WTC11 (cell line): ENCODE data around the gene U2AF1L4. TPM values are rescaled to one million over a fixed set of nuclear protein-coding genes. Genes with fewer than 3 reads are reported as not detected.

Experiments
- ATAC-seq: fragments of 200-7000 bp; cut with Tn5 transposase; 2 replicates; pipeline ENCODE4 v1.10.0; 2021; ENCODE audit warnings: mild to moderate bottlenecking, moderate library complexity
- CTCF ChIA-PET: fragments of 300-600 bp; sonication (Branson Sonifier 250); formaldehyde crosslinking; loops from one replicate; lab custom pipeline; 2021; ENCODE audit warnings: antibody characterized with exemption; lab: Charles Lee
- POLR2A ChIA-PET: fragments of 350-600 bp; sonication (Branson Sonifier 250); formaldehyde crosslinking; loops from one replicate; lab custom pipeline; 2021; ENCODE audit warnings: antibody characterized with exemption; lab: Charles Lee
- DNase-seq: peaks from one replicate; pipeline ENCODE4 v3.0.0; 2021; ENCODE audit warnings: low spot score
- H3K27ac Mint-ChIP-seq: 2 replicates; pipeline ENCODE4 v1.8.0; 2021; ENCODE audit warnings: mixed read lengths
- H3K27me3 Mint-ChIP-seq: 2 replicates; pipeline ENCODE4 v1.8.0; 2021; ENCODE audit warnings: low read depth, mild to moderate bottlenecking, moderate library complexity, mixed read lengths
- H3K36me3 Mint-ChIP-seq: 2 replicates; pipeline ENCODE4 v1.8.0; 2021; ENCODE audit warnings: mixed read lengths
- H3K4me1 Mint-ChIP-seq: 2 replicates; pipeline ENCODE4 v1.8.0; 2022; ENCODE audit warnings: mixed read lengths
- H3K4me3 Mint-ChIP-seq: 2 replicates; pipeline ENCODE4 v1.8.0; 2021; ENCODE audit warnings: mild to moderate bottlenecking, moderate library complexity, mixed read lengths
- H3K9me3 Mint-ChIP-seq: 2 replicates; pipeline ENCODE4 v1.8.0; 2021; ENCODE audit warnings: mixed read lengths
- CBFB ChIP-seq: sonication (generic); formaldehyde crosslinking; IDR thresholded peaks from 2 replicates; pipeline ENCODE4 v1.8.1; 2022; ENCODE audit warnings: mild to moderate bottlenecking, low read depth, missing genetic modification reagents
- GABPB1 ChIP-seq: sonication (generic); formaldehyde crosslinking; IDR thresholded peaks from 2 replicates; pipeline ENCODE4 v1.8.1; 2023; ENCODE audit warnings: mild to moderate bottlenecking, missing genetic modification reagents
- GRHL2 ChIP-seq: fragments of 250-450 bp; sonication (Bioruptor Pico); IDR thresholded peaks from 2 replicates; pipeline ENCODE4 v1.8.0; 2022; ENCODE audit warnings: mild to moderate bottlenecking, moderate library complexity; ENCODE audit not compliant: insufficient replicate concordance, severe bottlenecking
- GTF2I ChIP-seq: fragments of 250-450 bp; sonication (Bioruptor Pico); conservative IDR thresholded peaks from 2 replicates; pipeline ENCODE4 v1.4.0; 2021; ENCODE audit warnings: mild to moderate bottlenecking
- IRF2 ChIP-seq: sonication (generic); formaldehyde crosslinking; IDR thresholded peaks from 2 replicates; pipeline ENCODE4 v1.8.0; 2022; ENCODE audit warnings: low read depth, missing genetic modification reagents, borderline replicate concordance
- JAZF1 ChIP-seq: fragments of 250-450 bp; sonication (Bioruptor Pico); IDR thresholded peaks from 2 replicates; pipeline ENCODE4 v1.9.0; 2021; ENCODE audit warnings: moderate library complexity, mild to moderate bottlenecking, inconsistent platforms
- NFATC4 ChIP-seq: fragments of 250-450 bp; sonication (Bioruptor Pico); IDR thresholded peaks from 2 replicates; pipeline ENCODE4 v1.9.0; 2021; ENCODE audit warnings: mild to moderate bottlenecking
- NR3C1 ChIP-seq: sonication (generic); formaldehyde crosslinking; conservative IDR thresholded peaks from 2 replicates; pipeline ENCODE4 v1.8.1; 2023; ENCODE audit warnings: low read depth, mild to moderate bottlenecking, missing genetic modification reagents
- RELA ChIP-seq: sonication (generic); formaldehyde crosslinking; IDR thresholded peaks from 2 replicates; pipeline ENCODE4 v1.8.1; 2022; ENCODE audit warnings: missing genetic modification reagents, mild to moderate bottlenecking, borderline replicate concordance
- TEAD1 ChIP-seq: sonication (generic); formaldehyde crosslinking; IDR thresholded peaks from 2 replicates; pipeline ENCODE4 v1.8.0; 2022; ENCODE audit warnings: mild to moderate bottlenecking, missing genetic modification reagents
- TP53 ChIP-seq: sonication (generic); formaldehyde crosslinking; IDR thresholded peaks from 2 replicates; pipeline ENCODE4 v1.8.1; 2023; ENCODE audit warnings: mild to moderate bottlenecking, missing genetic modification reagents
- ZNF317 ChIP-seq: sonication (generic); formaldehyde crosslinking; IDR thresholded peaks from 2 replicates; pipeline ENCODE4 v1.8.1; 2023; ENCODE audit warnings: low read depth, mild to moderate bottlenecking, moderate library complexity, missing genetic modification reagents, borderline replicate concordance
- total RNA-seq: library from RNA; stranded (reverse); gene quantifications from 3 replicates; pipeline ENCODE4 v1.2.3, GENCODE V29; 2021
- TF ChIP-seq, protein P1 (sequence below): fragments of 250-450 bp; sonication (Bioruptor Pico); conservative IDR thresholded peaks from 2 replicates; pipeline ENCODE4 v1.9.0; 2021; ENCODE audit warnings: mild to moderate bottlenecking
- TF ChIP-seq, protein P2 (sequence below): sonication (generic); formaldehyde crosslinking; IDR thresholded peaks from 2 replicates; pipeline ENCODE4 v1.8.0; 2023; ENCODE audit warnings: missing genetic modification reagents, mild to moderate bottlenecking, borderline replicate concordance
- TF ChIP-seq, protein P3 (sequence below): sonication (generic); formaldehyde crosslinking; IDR thresholded peaks from 2 replicates; pipeline ENCODE4 v1.8.1; 2022; ENCODE audit warnings: mild to moderate bottlenecking, missing genetic modification reagents, moderate library complexity, borderline replicate concordance
- TF ChIP-seq, protein P4 (sequence below): sonication (generic); formaldehyde crosslinking; conservative IDR thresholded peaks from 2 replicates; pipeline ENCODE4 v1.8.1; 2023; ENCODE audit warnings: mild to moderate bottlenecking, low read depth, missing genetic modification reagents, moderate library complexity
- TF ChIP-seq, protein P5 (sequence below): fragments of 250-450 bp; sonication (Bioruptor Pico); IDR thresholded peaks from 2 replicates; pipeline ENCODE4 v1.9.0; 2021; ENCODE audit warnings: moderate library complexity, mild to moderate bottlenecking, inconsistent platforms, borderline replicate concordance

U2AF1L4 gene
- total RNA-seq, 1 experiment from 2014 or later = 20.9 TPM

DNA sequence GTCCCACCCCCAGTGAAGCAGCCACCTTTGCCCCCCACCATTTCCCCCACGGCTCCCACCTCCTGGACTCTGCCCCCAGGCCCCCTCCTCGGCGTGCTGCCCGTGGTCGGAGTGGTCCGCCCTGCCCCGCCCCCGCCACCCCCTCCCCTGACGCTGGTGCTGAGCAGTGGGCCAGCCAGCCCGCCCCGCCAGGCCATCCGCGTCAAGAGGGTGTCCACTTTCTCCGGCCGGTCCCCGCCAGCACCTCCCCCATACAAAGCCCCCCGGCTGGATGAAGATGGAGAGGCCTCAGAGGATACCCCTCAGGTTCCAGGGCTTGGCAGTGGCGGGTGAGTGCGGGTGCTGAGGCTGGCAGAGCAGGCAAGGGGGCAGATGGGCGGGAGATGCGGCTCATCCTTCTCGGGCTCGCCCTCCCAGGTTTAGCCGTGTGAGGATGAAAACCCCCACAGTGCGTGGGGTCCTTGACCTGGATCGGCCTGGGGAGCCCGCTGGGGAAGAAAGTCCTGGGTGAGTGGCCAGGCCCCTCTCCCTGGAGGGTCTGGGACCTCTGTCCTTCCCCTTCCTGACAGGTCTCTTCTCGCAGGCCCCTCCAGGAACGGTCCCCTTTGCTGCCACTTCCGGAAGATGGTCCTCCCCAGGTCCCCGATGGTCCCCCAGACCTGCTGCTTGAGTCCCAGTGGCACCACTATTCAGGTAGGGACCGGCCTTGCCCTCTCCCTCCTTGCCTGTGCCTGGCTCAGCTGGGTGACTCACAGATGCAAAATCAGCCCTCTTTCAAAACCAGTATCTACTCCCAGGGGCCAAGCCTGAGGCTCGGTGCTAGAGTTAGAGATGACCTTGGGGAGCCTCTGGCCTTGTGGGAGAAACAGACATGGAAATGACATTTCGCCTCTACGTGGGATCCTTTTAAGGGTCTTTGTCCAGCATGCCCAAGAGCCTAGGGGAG, 11.8 kb downstream of the U2AF1L4 start:
- no peak for TF ChIP-seq TP53 (CRISPR knock-in tag)
- ChIA-PET POLR2A (no interaction called here), CTCF (no interaction called here)
- H3K27ac Mint-ChIP-seq = peak overlapping the region; percentile 54; the same call in 1 of the 2 replicates
- no peak for DNase-seq
- H3K27me3 Mint-ChIP-seq = no peaks in the 10 kb centered on the region
- H3K36me3 Mint-ChIP-seq = peaks cover 54% of the 10 kb centered on the region
- no peak for ATAC-seq
- H3K4me3 Mint-ChIP-seq = no peak overlapping the region
- H3K9me3 Mint-ChIP-seq = no peaks in the 10 kb centered on the region
- H3K4me1 Mint-ChIP-seq = 0 out of 2 replicates have a peak, but pooled peaks cover 2% of the 10 kb centered on the region

GRCh38 chr19:35732540-35733179, 12.6 kb downstream of the U2AF1L4 start:
- POLR2A ChIA-PET = no interaction called here
- no peak for ATAC-seq
- Mint-ChIP-seq H3K4me3 (no peak overlapping the region), H3K36me3 (peaks cover 55% of the 10 kb centered on the region), H3K4me1 (0 out of 2 replicates have a peak, but pooled peaks cover 2% of the 10 kb centered on the region), H3K27me3 (no peaks in the 10 kb centered on the region), H3K9me3 (no peaks in the 10 kb centered on the region), H3K27ac (no peak overlapping the region)
- no peak for DNase-seq
- CTCF ChIA-PET = no interaction called here
- TF ChIP-seq, protein P1, sequence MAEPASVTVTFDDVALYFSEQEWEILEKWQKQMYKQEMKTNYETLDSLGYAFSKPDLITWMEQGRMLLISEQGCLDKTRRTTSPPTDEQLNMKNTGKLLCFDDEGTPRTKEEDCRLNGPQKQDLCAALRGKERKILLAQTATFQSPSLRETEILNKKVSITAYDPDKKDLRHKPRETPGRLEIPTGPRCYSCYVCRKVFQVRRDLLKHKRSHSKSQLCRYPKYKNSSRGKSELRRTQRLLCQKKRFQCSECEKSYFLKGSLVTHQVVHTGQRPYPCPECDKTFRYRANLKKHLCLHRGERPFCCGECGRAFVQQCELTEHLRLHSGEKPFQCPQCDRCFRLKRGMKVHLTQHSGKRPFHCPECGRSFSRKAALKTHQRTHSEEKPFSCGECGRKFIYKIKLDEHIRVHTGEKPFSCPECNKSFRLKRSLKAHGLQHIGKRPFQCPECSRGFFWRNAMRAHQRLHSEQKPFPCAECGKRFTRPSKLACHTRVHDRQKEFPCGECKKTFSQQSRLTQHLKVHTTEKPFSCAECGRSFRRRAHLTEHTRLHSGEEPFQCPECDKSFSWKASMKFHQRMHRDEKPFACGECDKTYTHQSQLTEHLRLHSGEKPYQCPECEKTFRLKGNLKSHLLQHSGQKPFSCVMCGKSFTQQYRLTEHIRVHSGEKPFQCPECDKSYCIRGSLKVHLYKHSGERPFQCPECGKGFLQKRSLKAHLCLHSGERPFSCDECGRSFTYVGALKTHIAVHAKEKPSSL (CRISPR knock-in tag) = no peak
- TF ChIP-seq NR3C1 (CRISPR knock-in tag) (no peak), NFATC4 (CRISPR knock-in tag) (no peak), RELA (CRISPR knock-in tag) (no peak), JAZF1 (CRISPR knock-in tag) (no peak), TEAD1 (CRISPR knock-in tag) (no peak), GRHL2 (CRISPR knock-in tag) (no peak), CBFB (CRISPR knock-in tag) (no peak), GABPB1 (CRISPR knock-in tag) (no peak), IRF2 (no peak), ZNF317 (CRISPR knock-in tag) (no peak), GTF2I (CRISPR knock-in tag) (no peak)
- TF ChIP-seq, protein P2, sequence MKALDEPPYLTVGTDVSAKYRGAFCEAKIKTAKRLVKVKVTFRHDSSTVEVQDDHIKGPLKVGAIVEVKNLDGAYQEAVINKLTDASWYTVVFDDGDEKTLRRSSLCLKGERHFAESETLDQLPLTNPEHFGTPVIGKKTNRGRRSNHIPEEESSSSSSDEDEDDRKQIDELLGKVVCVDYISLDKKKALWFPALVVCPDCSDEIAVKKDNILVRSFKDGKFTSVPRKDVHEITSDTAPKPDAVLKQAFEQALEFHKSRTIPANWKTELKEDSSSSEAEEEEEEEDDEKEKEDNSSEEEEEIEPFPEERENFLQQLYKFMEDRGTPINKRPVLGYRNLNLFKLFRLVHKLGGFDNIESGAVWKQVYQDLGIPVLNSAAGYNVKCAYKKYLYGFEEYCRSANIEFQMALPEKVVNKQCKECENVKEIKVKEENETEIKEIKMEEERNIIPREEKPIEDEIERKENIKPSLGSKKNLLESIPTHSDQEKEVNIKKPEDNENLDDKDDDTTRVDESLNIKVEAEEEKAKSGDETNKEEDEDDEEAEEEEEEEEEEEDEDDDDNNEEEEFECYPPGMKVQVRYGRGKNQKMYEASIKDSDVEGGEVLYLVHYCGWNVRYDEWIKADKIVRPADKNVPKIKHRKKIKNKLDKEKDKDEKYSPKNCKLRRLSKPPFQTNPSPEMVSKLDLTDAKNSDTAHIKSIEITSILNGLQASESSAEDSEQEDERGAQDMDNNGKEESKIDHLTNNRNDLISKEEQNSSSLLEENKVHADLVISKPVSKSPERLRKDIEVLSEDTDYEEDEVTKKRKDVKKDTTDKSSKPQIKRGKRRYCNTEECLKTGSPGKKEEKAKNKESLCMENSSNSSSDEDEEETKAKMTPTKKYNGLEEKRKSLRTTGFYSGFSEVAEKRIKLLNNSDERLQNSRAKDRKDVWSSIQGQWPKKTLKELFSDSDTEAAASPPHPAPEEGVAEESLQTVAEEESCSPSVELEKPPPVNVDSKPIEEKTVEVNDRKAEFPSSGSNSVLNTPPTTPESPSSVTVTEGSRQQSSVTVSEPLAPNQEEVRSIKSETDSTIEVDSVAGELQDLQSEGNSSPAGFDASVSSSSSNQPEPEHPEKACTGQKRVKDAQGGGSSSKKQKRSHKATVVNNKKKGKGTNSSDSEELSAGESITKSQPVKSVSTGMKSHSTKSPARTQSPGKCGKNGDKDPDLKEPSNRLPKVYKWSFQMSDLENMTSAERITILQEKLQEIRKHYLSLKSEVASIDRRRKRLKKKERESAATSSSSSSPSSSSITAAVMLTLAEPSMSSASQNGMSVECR (CRISPR knock-in tag) = no peak
- TF ChIP-seq, protein P3, sequence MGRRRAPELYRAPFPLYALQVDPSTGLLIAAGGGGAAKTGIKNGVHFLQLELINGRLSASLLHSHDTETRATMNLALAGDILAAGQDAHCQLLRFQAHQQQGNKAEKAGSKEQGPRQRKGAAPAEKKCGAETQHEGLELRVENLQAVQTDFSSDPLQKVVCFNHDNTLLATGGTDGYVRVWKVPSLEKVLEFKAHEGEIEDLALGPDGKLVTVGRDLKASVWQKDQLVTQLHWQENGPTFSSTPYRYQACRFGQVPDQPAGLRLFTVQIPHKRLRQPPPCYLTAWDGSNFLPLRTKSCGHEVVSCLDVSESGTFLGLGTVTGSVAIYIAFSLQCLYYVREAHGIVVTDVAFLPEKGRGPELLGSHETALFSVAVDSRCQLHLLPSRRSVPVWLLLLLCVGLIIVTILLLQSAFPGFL (CRISPR knock-in tag) = no peak
- TF ChIP-seq, protein P4, sequence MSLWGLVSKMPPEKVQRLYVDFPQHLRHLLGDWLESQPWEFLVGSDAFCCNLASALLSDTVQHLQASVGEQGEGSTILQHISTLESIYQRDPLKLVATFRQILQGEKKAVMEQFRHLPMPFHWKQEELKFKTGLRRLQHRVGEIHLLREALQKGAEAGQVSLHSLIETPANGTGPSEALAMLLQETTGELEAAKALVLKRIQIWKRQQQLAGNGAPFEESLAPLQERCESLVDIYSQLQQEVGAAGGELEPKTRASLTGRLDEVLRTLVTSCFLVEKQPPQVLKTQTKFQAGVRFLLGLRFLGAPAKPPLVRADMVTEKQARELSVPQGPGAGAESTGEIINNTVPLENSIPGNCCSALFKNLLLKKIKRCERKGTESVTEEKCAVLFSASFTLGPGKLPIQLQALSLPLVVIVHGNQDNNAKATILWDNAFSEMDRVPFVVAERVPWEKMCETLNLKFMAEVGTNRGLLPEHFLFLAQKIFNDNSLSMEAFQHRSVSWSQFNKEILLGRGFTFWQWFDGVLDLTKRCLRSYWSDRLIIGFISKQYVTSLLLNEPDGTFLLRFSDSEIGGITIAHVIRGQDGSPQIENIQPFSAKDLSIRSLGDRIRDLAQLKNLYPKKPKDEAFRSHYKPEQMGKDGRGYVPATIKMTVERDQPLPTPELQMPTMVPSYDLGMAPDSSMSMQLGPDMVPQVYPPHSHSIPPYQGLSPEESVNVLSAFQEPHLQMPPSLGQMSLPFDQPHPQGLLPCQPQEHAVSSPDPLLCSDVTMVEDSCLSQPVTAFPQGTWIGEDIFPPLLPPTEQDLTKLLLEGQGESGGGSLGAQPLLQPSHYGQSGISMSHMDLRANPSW (CRISPR knock-in tag) = no peak
- TF ChIP-seq, protein P5, sequence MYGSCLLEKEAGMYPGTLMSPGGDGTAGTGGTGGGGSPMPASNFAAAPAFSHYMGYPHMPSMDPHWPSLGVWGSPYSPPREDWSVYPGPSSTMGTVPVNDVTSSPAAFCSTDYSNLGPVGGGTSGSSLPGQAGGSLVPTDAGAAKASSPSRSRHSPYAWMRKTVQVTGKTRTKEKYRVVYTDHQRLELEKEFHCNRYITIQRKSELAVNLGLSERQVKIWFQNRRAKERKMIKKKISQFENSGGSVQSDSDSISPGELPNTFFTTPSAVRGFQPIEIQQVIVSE = no peak
